ENCODE measurements around the gene PIEZO2.

Gene PIEZO2

GRCh38 chr18:10732990-10733389, 416.4 kb downstream of the PIEZO2 start:
- H3K4me1 Mint-ChIP-seq = no peaks in the 10 kb centered on the region
- TF ChIP-seq, protein P1, sequence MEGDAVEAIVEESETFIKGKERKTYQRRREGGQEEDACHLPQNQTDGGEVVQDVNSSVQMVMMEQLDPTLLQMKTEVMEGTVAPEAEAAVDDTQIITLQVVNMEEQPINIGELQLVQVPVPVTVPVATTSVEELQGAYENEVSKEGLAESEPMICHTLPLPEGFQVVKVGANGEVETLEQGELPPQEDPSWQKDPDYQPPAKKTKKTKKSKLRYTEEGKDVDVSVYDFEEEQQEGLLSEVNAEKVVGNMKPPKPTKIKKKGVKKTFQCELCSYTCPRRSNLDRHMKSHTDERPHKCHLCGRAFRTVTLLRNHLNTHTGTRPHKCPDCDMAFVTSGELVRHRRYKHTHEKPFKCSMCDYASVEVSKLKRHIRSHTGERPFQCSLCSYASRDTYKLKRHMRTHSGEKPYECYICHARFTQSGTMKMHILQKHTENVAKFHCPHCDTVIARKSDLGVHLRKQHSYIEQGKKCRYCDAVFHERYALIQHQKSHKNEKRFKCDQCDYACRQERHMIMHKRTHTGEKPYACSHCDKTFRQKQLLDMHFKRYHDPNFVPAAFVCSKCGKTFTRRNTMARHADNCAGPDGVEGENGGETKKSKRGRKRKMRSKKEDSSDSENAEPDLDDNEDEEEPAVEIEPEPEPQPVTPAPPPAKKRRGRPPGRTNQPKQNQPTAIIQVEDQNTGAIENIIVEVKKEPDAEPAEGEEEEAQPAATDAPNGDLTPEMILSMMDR (IDR thresholded peaks at IDR 0.05) = no peak
- peaks cover 3% of the 10 kb centered on the region for H3K27me3 Mint-ChIP-seq (ENCODE audit: low read depth, poor library complexity)
- H3K9me3 Mint-ChIP-seq = no peaks in the 10 kb centered on the region
- H3K36me3 Mint-ChIP-seq (ENCODE audit: low read depth) = no peaks in the 10 kb centered on the region
- H3K4me3 Mint-ChIP-seq = no peak overlapping the region
- no peak for DNase-seq
- no peak overlapping the region for H3K27ac Mint-ChIP-seq

- TF ChIP-seq, protein P1 (IDR thresholded peaks at IDR 0.05) = no peak
- Mint-ChIP-seq H3K36me3 (ENCODE audit: low read depth) (peaks cover 4% of the 10 kb centered on the region), H3K27ac (no peak overlapping the region), H3K4me3 (no peak overlapping the region), H3K27me3 (ENCODE audit: low read depth, poor library complexity) (peaks cover 5% of the 10 kb centered on the region), H3K4me1 (no peaks in the 10 kb centered on the region), H3K9me3 (peaks cover 3% of the 10 kb centered on the region)
- no peak for DNase-seq
These were observed 421.9 kb downstream of the PIEZO2 start for GRCh38 chr18:10727477-10727876.

DNA sequence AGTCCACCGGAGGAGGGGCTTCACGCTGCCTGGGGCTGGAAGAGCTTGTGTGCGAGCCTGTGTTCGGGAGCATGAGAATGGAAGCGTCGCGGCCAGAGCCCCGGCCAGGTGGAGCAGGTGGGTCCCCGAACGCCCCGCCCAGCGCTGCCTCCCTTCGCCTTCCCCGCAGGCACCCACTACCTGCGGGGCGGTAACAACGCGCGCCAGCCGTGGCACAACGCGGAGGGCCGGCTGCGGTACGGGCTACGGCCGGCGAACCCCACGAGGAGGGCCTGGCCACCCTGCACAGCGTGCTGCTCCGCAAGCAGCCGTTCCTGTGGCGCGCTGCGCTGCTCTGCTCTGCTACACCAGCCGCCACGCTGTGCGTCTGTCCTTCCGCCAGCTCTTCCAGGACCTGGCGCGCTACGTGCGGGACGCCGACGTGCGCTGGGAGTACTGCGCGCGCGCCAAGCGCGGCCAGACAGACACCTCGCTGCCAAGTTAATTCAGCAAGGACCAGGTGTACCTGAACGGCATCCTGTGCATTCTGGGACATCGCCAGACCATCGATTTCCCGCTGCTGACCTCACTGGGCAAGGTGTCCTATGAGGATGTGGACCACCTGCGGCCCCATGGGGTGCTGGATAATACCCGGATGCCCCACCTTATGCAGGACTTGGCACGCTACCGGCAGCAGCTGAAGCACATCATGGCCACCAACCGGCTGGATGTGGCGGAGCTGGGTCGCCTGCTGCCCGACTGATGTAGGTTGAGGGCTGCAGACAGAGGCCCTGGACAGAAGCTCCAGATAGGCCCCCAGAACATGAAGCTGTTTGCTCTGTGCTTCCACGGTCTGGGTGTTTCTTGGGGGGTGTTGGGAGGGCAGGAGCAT, 422.9 kb downstream of the PIEZO2 start:
- peaks cover 3% of the 10 kb centered on the region for H3K9me3 Mint-ChIP-seq
- TF ChIP-seq, protein P1 (IDR thresholded peaks at IDR 0.05) = no peak
- no peak overlapping the region for H3K4me3 Mint-ChIP-seq
- no peaks in the 10 kb centered on the region for H3K4me1 Mint-ChIP-seq
- no peak overlapping the region for H3K27ac Mint-ChIP-seq
- H3K27me3 Mint-ChIP-seq (ENCODE audit: low read depth, poor library complexity) = peaks cover 5% of the 10 kb centered on the region
- H3K36me3 Mint-ChIP-seq (ENCODE audit: low read depth) = peaks cover 4% of the 10 kb centered on the region
- DNase-seq = no peak

DNA sequence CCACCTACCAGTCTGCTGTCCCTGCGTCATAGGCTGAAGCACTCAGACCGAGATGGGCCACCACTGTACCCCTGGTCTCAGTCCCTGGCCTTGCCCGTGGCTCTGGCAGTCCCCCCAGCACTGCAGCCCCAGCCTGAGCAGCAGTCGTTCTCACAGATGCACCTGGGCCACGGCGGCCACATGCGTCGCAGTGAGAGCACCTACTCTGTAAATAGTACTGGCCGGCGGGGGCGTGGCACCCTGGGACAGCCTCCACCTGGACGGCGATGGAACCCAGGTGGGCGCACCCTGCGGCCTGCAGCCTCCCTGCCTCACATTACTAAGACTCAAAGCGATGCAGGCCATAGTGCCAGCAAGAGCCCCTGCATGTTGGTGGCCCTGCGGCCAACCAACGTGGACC, 424.7 kb downstream of the PIEZO2 start:
- TF ChIP-seq, protein P1 (IDR thresholded peaks at IDR 0.05) = no peak
- Mint-ChIP-seq H3K9me3 (peaks cover 3% of the 10 kb centered on the region), H3K4me1 (no peaks in the 10 kb centered on the region), H3K4me3 (no peak overlapping the region), H3K27ac (no peak overlapping the region), H3K27me3 (ENCODE audit: low read depth, poor library complexity) (peaks cover 7% of the 10 kb centered on the region), H3K36me3 (ENCODE audit: low read depth) (peaks cover 4% of the 10 kb centered on the region)
- no peak for DNase-seq

GRCh38 chr18:10723496-10723895, 425.9 kb downstream of the PIEZO2 start:
- no peak overlapping the region for H3K4me3 Mint-ChIP-seq
- TF ChIP-seq, protein P1 (IDR thresholded peaks at IDR 0.05) = no peak
- no peak for DNase-seq
- H3K4me1 Mint-ChIP-seq = no peaks in the 10 kb centered on the region
- peaks cover 4% of the 10 kb centered on the region for H3K36me3 Mint-ChIP-seq (ENCODE audit: low read depth)
- peaks cover 3% of the 10 kb centered on the region for H3K9me3 Mint-ChIP-seq
- H3K27me3 Mint-ChIP-seq (ENCODE audit: low read depth, poor library complexity) = peaks cover 7% of the 10 kb centered on the region
- H3K27ac Mint-ChIP-seq = no peak overlapping the region

- Mint-ChIP-seq H3K36me3 (ENCODE audit: low read depth) (no peaks in the 10 kb centered on the region), H3K4me3 (no peak overlapping the region), H3K27ac (no peak overlapping the region), H3K9me3 (no peaks in the 10 kb centered on the region), H3K4me1 (no peaks in the 10 kb centered on the region), H3K27me3 (ENCODE audit: low read depth, poor library complexity) (peaks cover 21% of the 10 kb centered on the region)
- TF ChIP-seq, protein P1 (IDR thresholded peaks at IDR 0.05) = no peak
- no peak for DNase-seq
These were observed 430.6 kb downstream of the PIEZO2 start for GRCh38 chr18:10718809-10719208.

All from nephron progenitor cell (in vitro differentiated cells).